ENCODE measurements around the gene ZNF217. TPM values are rescaled to one million over a fixed set of nuclear protein-coding genes. Genes with fewer than 3 reads are reported as not detected.
"Not testable (repeated sequence)": the region's sequence is repeated elsewhere in the genome, so short reads cannot be mapped to it uniquely, and the experiment has no call there.

Gene ZNF217
- total RNA-seq, 1 experiment from 2014 or later, result 42.9 TPM

- no peak overlapping the region for H3K4me3 Mint-ChIP-seq (ENCODE audit: unreplicated experiment)
- peaks cover 15% of the 10 kb centered on the region for H3K4me1 Mint-ChIP-seq (ENCODE audit: insufficient read depth, unreplicated experiment)
- peak overlapping the region; percentile 39 for H3K27ac Mint-ChIP-seq (ENCODE audit: low read depth, unreplicated experiment)
- intact Hi-C loops (cut with micrococcal nuclease), result no loop called here
- ChIA-PET CTCF (interaction anchor here (0.6 to 1.8 kb wide), 4 partner anchors 9 to 34 kb away, joined by 3 to 9 read pairs (median 4); no protein-coding TSS in a partner anchor), POLR2A (interaction anchor here (0.6 to 5.4 kb wide), 6 partner anchors 12 to 220 kb away, joined by 3 to 96 read pairs (median 6); partner anchors contain the start of gene ZNF217)
- no peaks in the 10 kb centered on the region for H3K36me3 Mint-ChIP-seq (ENCODE audit: insufficient read depth, unreplicated experiment)
- no TSS peak for BruUV-seq (replicated peaks)
- H3K27me3 Mint-ChIP-seq (ENCODE audit: insufficient read depth, unreplicated experiment), result no peaks in the 10 kb centered on the region
- no peaks in the 10 kb centered on the region for H3K9me3 Mint-ChIP-seq (ENCODE audit: unreplicated experiment)
- DNase-seq (ENCODE audit: unreplicated experiment), result no peak
- no peak for TF ChIP-seq CTCF (IDR thresholded peaks at IDR 0.05; ENCODE audit: unreplicated experiment)
These were observed 15.1 kb upstream of the ZNF217 start for GRCh38 chr20:53608456-53609452.

- no peak overlapping the region for H3K27ac Mint-ChIP-seq (ENCODE audit: low read depth, unreplicated experiment)
- H3K4me3 Mint-ChIP-seq (ENCODE audit: unreplicated experiment), result no peak overlapping the region
- H3K9me3 Mint-ChIP-seq (ENCODE audit: unreplicated experiment), result no peaks in the 10 kb centered on the region
- no TSS peak for BruUV-seq (replicated peaks)
- ChIA-PET CTCF (no interaction called here), POLR2A (interaction anchor here (1.0 kb wide), 1 partner anchor 14 kb away, joined by 3 read pairs; no protein-coding TSS in a partner anchor)
- TF ChIP-seq CTCF (IDR thresholded peaks at IDR 0.05; ENCODE audit: unreplicated experiment), result no peak
- H3K4me1 Mint-ChIP-seq (ENCODE audit: insufficient read depth, unreplicated experiment), result peaks cover 15% of the 10 kb centered on the region
- H3K27me3 Mint-ChIP-seq (ENCODE audit: insufficient read depth, unreplicated experiment), result no peaks in the 10 kb centered on the region
- no peaks in the 10 kb centered on the region for H3K36me3 Mint-ChIP-seq (ENCODE audit: insufficient read depth, unreplicated experiment)
- intact Hi-C loops (cut with micrococcal nuclease), result no loop called here
- DNase-seq (ENCODE audit: unreplicated experiment), result no peak
These were observed 14.4 kb upstream of the ZNF217 start for GRCh38 chr20:53608071-53608455.

- intact Hi-C loops (cut with micrococcal nuclease), result no loop called here
- no peaks in the 10 kb centered on the region for H3K36me3 Mint-ChIP-seq (ENCODE audit: insufficient read depth, unreplicated experiment)
- H3K4me1 Mint-ChIP-seq (ENCODE audit: insufficient read depth, unreplicated experiment), result peaks cover 12% of the 10 kb centered on the region
- TF ChIP-seq CTCF (IDR thresholded peaks at IDR 0.05; ENCODE audit: unreplicated experiment), result no peak
- CTCF ChIA-PET, result interaction anchor here (0.6 to 0.8 kb wide), 2 partner anchors 14 to 333 kb away, joined by 3 read pairs; no protein-coding TSS in a partner anchor
- no peak overlapping the region for H3K27ac Mint-ChIP-seq (ENCODE audit: low read depth, unreplicated experiment)
- H3K27me3 Mint-ChIP-seq (ENCODE audit: insufficient read depth, unreplicated experiment), result no peaks in the 10 kb centered on the region
- POLR2A ChIA-PET, result interaction anchor here (0.6 to 1.0 kb wide), 2 partner anchors 14 to 289 kb away, joined by 4 to 6 read pairs; no protein-coding TSS in a partner anchor
- no peaks in the 10 kb centered on the region for H3K9me3 Mint-ChIP-seq (ENCODE audit: unreplicated experiment)
- BruUV-seq (replicated peaks), result no TSS peak
- DNase-seq (ENCODE audit: unreplicated experiment), result peak; percentile 78
- H3K4me3 Mint-ChIP-seq (ENCODE audit: unreplicated experiment), result no peak overlapping the region
These were observed 12.8 kb upstream of the ZNF217 start for GRCh38 chr20:53606364-53606985.

- H3K4me3 Mint-ChIP-seq (ENCODE audit: unreplicated experiment); BruUV-seq (replicated peaks); H3K9me3 Mint-ChIP-seq (ENCODE audit: unreplicated experiment); H3K4me1 Mint-ChIP-seq (ENCODE audit: insufficient read depth, unreplicated experiment); intact Hi-C loops (cut with micrococcal nuclease); DNase-seq (ENCODE audit: unreplicated experiment); H3K27ac Mint-ChIP-seq (ENCODE audit: low read depth, unreplicated experiment); H3K36me3 Mint-ChIP-seq (ENCODE audit: insufficient read depth, unreplicated experiment); H3K27me3 Mint-ChIP-seq (ENCODE audit: insufficient read depth, unreplicated experiment): not testable (repeated sequence)
- ChIA-PET CTCF (interaction anchor here (0.8 kb wide), 1 partner anchor 334 kb away, joined by 3 read pairs; no protein-coding TSS in a partner anchor), POLR2A (interaction anchor here (1.0 kb wide), 1 partner anchor 16 kb away, joined by 6 read pairs; no protein-coding TSS in a partner anchor)
These were observed 11.8 kb upstream of the ZNF217 start for GRCh38 chr20:53605401-53605800.

GRCh38 chr20:53604846-53605245 lies 11.2 kb upstream of the ZNF217 start:
- H3K36me3 Mint-ChIP-seq (ENCODE audit: insufficient read depth, unreplicated experiment); intact Hi-C loops (cut with micrococcal nuclease); BruUV-seq (replicated peaks); H3K27me3 Mint-ChIP-seq (ENCODE audit: insufficient read depth, unreplicated experiment); H3K4me1 Mint-ChIP-seq (ENCODE audit: insufficient read depth, unreplicated experiment); H3K9me3 Mint-ChIP-seq (ENCODE audit: unreplicated experiment); CTCF ChIA-PET; POLR2A ChIA-PET; H3K4me3 Mint-ChIP-seq (ENCODE audit: unreplicated experiment); DNase-seq (ENCODE audit: unreplicated experiment): not testable (repeated sequence)
- peak overlapping the region; percentile 36 for H3K27ac Mint-ChIP-seq (ENCODE audit: low read depth, unreplicated experiment)
